Stimulated activated CD4-positive, alpha-beta T cell treated with anti-CD3 and anti-CD28 coated beads, Interleukin-2, amount 100 ng/mL, for 24 hours (primary cell): Measurements from ENCODE around the gene RPL22.
"Not testable (repeated sequence)": the region's sequence is repeated elsewhere in the genome, so short reads cannot be mapped to it uniquely, and the experiment has no call there.

ENCODE experiments used
- DNase-seq, 2 donors: peaks; one replicate each; pipeline ENCODE4 v3.0.0-alpha.2; 2020

The RPL22 gene

GRCh38 chr1:6233376-6233775, 34.0 kb upstream of the RPL22 start:
- no peak for DNase-seq

DNA sequence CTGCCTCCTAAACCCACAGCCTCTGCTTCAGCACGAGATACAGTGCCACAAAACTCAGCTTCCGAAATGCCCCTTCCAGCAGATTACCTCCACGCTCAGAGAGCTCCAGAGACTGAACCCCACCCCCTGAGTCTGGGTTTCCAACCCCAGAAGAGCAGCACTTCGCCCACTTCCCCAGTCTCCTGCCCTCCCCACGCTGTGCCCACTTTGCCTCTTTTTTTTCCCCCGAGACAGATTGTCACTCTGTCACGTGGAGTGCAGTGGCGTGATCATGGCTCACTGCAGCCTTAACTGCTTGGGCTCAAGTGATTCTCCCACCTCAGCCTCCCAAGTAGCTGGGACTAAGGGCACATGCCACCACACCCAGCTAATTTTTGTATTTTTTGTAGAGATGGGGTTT, 26.3 kb upstream of the RPL22 start:
- DNase-seq = no peak

DNA sequence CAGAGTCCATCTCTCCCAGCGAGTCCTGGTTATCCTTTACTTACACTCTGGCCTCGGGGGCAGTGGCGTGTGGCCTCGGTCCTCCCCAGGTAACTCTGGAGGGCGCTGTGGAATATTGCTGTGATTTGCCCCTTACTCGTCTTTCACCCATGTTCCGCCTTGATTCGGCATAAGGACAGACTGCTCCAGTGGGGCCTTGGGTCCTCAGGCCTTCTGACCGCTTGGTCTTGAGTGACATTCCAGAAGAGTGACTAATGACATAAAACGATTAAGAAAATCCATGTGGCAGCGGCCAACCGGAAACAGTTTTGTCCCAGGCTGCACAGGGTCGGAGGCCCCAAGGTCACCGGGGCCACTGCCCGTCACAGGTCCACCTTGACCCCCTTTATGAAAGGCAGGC, 25.3 kb upstream of the RPL22 start:
- no peak for DNase-seq

DNA sequence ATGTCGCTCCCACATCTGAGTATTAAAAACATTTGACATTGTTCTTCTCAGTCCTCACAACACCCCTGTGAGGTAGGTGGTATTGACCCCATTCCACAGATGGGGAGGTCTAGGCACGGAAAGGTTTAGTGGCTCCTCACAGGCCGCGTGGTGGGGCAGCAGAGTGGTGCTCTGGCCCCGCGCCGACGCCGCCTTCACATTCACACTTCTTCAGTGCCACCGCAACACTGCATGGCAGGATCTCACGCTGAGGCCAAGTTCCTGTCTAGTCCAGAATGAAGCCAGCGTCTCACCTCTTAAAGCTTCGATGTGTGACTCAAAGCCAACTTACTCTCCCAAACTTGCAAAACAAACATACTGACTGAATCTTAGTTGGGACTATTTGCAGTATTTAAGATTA, 24.2 kb upstream of the RPL22 start:
- DNase-seq = no peak

GRCh38 chr1:6222636-6223035, 23.2 kb upstream of the RPL22 start:
- no peak for DNase-seq

DNA sequence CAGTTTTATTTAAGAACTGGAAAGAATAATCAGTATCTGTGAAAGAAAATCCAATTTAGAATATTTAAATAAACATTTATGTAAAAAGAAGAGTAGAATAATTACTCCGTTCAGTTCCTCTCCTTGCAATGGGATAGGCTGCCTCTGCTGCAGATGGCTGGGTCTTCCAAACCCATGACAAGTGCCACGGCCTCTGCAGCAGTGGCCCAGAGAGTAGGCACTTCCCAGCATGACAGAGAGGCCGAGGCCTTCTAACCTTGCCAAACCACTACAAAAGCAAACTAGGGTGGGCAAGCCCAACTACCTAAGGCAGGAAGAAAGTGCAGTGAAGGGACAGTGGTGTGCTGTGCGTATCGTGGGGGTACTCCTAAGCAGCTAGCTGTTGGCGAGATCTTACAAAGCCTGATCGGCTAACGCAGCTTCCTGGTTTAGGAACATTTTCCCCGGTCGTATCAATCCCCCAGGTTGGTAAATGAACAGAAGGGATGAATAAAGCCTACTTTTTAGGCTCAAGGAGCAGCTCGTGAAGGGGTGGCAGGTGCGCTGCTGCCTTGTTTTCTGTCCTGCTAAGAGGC, 21.9 kb upstream of the RPL22 start:
- DNase-seq = no peak

DNA sequence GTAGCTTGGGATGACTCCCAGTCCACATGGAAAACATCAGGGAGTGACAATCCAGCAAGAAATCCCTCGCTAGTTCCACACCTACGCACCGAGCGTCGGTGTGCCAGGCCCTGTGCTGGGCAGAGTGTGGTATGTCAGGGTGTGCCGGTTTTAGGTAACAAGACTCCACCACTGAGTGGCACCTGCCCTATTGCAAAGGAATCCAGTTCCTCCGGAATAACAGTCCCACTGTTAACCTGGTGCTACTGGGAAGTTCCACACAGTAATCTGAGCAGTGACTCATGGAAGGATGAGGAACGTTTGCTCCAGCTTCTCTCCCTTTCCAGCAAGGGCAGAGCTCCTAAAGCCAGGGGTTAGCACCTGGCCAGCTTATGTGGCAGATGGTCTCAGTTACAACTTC, 20.8 kb upstream of the RPL22 start:
- DNase-seq = no peak

DNA sequence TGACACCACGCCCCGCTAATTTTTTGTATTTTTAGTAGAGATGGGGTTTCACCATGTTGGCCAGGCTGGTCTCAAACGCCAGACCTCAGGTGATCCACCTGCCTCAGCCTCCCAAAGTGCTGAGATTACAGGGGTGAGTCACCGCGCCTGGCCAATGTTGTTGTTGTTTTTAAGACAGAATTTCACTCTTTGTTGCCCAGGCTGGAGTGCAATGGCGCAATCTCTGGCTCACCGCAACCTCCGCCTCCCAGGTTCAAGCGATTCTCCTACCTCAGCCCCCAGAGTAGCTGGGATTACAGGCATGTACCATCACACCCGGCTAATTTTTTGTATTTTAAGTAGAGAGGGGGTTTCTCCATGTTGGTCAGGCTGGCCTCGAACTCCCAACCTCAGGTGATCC, 20.2 kb upstream of the RPL22 start:
- not testable (repeated sequence) for DNase-seq

GRCh38 chr1:6218375-6219164, 19.2 kb upstream of the RPL22 start:
- DNase-seq = no peak

GRCh38 chr1:6212193-6212959, 13.0 kb upstream of the RPL22 start:
- DNase-seq = no peak

DNA sequence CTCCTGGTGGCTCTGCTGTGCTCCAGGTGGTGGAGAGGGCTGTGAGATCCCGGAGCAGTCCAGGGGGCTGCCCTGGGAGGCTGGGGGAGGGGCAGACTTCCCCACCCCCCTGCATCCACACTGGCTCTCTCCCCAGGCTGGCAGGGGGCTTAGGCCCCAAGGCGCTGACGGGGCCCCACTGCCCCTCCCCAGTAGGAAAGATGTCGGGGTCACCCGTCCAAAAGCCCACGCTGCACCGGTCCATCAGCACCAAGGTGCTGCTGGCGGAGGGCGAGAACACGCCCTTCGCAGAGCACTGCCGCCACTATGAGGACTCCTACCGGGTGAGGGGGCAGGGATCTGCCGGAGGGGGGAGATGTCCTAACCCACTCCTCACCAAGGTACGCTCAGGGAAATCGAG, 12.3 kb upstream of the RPL22 start:
- DNase-seq = no peak

- DNase-seq = no peak
Measured at GRCh38 chr1:6210591-6211355, 11.4 kb upstream of the RPL22 start.

DNA sequence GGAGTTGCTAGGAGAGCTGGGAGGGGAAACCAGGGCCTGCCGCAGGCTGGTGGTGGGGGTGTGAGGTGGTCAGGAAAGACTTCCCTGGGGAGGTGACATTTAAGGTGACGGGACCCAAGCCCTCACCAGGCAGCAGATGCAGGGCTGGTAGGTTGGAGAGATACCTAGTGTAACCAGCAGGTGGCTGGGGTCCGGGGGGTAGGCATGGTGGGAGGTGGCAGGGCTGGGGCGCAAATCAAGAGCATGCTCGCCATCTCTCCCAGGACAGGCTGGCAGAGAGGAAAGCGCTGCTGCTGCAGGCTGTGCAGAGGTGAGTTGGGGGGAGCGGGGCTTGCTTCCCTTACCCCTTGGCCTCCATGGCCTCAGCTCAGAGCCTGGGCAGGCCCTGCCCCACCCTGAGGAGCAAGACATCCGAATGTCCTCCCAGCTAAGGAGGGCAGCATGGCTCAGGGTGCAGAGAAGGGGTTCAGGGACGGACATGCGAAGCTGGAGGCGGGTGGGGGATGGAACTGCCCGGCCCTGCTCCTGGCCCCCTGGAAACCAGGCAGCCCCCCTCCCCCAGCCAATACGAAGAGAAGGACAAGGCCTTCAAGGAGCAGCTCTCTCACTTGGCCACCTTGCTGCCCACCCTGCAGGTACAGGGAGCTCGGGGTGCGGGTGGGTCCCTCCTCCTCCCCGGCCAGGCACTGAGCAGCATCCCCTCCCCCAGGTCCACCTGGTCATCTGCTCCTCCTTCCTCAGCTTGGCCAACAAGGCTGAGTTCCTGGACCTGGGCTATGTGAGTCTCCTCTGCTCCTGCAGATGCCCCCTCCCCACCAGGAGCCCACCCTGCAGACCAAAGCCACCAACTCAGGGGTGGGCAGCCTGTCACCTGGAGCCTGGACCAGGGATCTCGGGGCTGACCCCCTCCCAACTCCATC, 10.5 kb upstream of the RPL22 start:
- DNase-seq = peak; percentile 31 to 33

GRCh38 chr1:6208723-6209660, 9.6 kb upstream of the RPL22 start:
- DNase-seq = peak; percentile 26 to 49

- no peak for DNase-seq
Measured at GRCh38 chr1:6207921-6208320, 8.5 kb upstream of the RPL22 start.

DNA sequence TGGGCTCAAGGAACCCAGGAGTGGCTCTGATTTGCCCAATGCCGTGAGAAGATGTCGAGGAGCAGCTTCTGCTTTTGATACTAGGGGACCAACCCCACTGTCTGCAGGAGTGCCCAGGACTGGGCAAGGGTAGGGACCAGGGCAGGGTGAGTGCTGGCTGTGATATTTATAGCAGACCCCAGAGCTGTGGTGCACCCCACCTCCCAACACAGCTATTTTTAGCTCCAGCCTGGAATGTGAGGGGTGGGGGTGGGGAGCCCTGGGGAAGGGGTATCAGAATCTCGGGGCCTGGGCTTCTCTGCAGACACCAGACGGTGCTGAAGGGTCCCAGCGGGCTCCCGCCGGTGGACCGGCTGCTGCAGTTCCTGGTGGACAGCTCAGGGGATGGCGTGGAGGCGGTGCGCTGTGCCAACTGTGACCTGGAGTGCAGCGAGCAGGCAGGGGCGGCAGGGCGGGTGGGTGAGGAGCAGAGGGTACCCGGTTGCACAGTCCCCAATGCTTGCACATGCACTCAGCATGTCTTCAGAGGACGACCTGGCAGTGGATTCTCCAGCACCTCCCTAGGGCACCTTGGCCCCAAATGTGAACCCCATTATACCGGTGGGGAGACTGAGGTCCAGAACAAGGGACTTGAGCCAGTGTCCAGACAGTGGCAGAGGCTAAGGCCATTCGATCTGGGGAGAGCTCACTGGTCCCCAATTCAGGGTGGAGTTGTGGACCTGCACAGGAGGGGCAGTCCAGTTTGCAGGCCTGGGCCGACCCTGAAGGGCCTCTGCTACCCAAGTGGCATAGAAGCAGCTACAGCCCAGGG, 7.9 kb upstream of the RPL22 start:
- DNase-seq = no peak

DNA sequence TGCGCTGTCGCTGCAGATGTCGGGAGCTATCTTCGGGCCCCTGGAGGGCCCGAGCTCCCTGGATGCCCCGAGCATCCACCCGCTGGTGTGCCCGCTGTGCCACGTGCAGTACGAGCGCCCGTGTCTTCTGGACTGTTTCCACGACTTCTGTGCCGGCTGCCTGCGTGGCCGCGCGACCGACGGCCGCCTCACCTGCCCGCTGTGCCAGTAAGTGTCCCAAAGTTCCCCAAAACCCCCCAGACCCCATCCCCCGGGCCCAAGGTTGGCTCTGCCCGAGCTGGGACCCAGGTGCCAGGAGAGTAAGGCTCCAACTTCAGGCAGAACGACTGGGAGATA, 7.1 kb upstream of the RPL22 start:
- DNase-seq = no peak

DNA sequence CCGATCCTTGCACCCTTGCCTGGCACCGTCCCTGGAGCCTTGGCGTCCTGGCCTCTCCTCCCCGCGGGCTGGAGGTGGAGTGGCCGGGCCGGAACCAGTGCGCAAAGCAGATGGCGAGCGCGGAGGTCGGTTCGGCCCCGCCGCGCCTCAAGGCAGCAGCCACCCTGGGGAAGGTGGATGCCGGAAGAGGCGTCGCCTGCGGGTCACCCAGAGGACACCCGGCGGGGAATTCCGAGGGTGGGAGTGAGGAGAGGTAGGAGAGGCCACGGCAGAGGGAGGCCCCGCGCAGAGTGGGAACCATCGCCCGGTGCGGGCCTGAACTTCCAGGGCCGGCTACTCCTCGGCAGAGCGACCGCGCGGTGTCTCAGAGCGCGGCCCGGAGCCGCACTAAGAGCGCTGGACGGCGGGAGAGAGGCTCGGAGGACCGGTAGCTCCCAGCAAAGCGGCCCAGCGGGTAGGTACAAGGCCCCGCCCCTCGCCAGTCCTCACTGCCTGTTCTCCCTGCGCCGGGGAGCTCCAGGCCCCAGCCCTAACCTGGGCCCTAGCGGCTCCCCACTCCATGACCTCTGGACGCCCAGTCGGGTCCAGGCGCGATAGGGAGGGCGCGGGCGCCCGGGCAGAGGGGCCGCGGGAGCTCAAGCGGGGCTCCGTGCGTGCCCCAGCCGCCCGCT, 6.6 kb upstream of the RPL22 start, which contains the start of gene RNF207:
RNF207 (plus strand) TSS at position 271 of the 671 bp plus-strand sequence. CDS start 417 bp downstream, outside the sequence.
- peak; percentile 76 to 80 for DNase-seq

GRCh38 chr1:6202256-6202655, 2.9 kb upstream of the RPL22 start:
- DNase-seq = no peak
